HCT116 (cell line): ENCODE measurements around the gene YBX2. TPM values are rescaled to one million over a fixed set of nuclear protein-coding genes. Genes with fewer than 3 reads are reported as not detected.

Source experiments
- ATAC-seq: fragments of 200-7000 bp; cut with Tn5 transposase; 2 replicates; pipeline ENCODE4 v1.9.1; 2020; ENCODE audit warnings: mild to moderate bottlenecking, moderate library complexity
- BruUV-seq: library from RNA; stranded (reverse); fragments of 400-500 nt; replicated peaks from 2 replicates; lab custom pipeline; 2021; lab: Mats Ljungman, UMichigan
- CTCF ChIA-PET: fragments of 300-600 bp; sonication (Branson Sonifier 250); formaldehyde crosslinking; loops from one replicate; lab custom pipeline; 2021; ENCODE audit warnings: antibody characterized with exemption; lab: Charles Lee
- POLR2A ChIA-PET: fragments of 300-600, 350-600 bp; sonication (Branson Sonifier 250); formaldehyde crosslinking; loops from one replicate; lab custom pipeline; 2021; ENCODE audit warnings: antibody characterized with exemption; lab: Charles Lee
- RAD21 ChIA-PET, 2 experiments: fragments of 300-600 bp; sonication (Branson Sonifier 250); formaldehyde crosslinking; loops; one replicate each; lab custom pipeline; 2023; ENCODE audit warnings: low total read pairs in 2 of 2; ENCODE audit not compliant: uncharacterized antibody in 2 of 2, unreplicated experiment in 2 of 2, low non-redundant PET in 1 of 2; lab: Charles Lee
- DNase-seq: peaks from one replicate; pipeline ENCODE4 v3.0.0-alpha.2; 2010; ENCODE audit warnings: low read depth, low spot score
- H2AFZ ChIP-seq: fragments of 200-600 bp; shearing (Covaris generic), sonication (generic); 2 replicates; pipeline ENCODE4 v1.6.1; 2017; ENCODE audit warnings: low read depth, mixed run types, mixed read lengths, antibody characterized with exemption, low read length; ENCODE audit not compliant: poor library complexity, severe bottlenecking
- H3K27ac ChIP-seq: 2 replicates; pipeline ENCODE4 v1.5.1; 2012; ENCODE audit warnings: low read depth, low read length
- H3K27me3 ChIP-seq: fragments of 200-600 bp; sonication (generic); 2 replicates; pipeline ENCODE4 v1.6.1; 2016; ENCODE audit warnings: mixed run types, low read length, mixed read lengths; ENCODE audit not compliant: insufficient read depth
- H3K36me3 ChIP-seq, 2 experiments: fragments of 200-500 bp in 1 of 2; fragments of 200-600 bp in 1 of 2; sonication (Bioruptor generic) in 1 of 2; sonication (generic) in 1 of 2; 2 replicates each; pipeline versions ENCODE4 v1.5.1 to v1.6.1; 2014 to 2016; ENCODE audit warnings: low read length in 2 of 2, inconsistent platforms in 1 of 2, mixed read lengths in 1 of 2, mixed run types in 1 of 2; ENCODE audit not compliant: insufficient read depth in 2 of 2, control insufficient read depth in 1 of 2
- H3K4me1 ChIP-seq, 2 experiments: fragments of 200-600 bp in 1 of 2; sonication (generic) in 1 of 2; 2 replicates each; pipeline versions ENCODE4 v1.5.1 to v1.6.1; 2012 to 2017; ENCODE audit warnings: low read length in 2 of 2, inconsistent platforms in 1 of 2, mild to moderate bottlenecking in 1 of 2, mixed read lengths in 1 of 2, mixed run types in 1 of 2, moderate library complexity in 1 of 2; ENCODE audit not compliant: insufficient read depth in 2 of 2, control insufficient read depth in 1 of 2
- H3K4me2 ChIP-seq: fragments of 200-600 bp; sonication (generic); 2 replicates; pipeline ENCODE4 v1.6.1; 2017; ENCODE audit warnings: mixed run types, low read length, mixed read lengths
- H3K4me3 ChIP-seq, 2 experiments: fragments of 200-600 bp in 1 of 2; sonication (generic) in 1 of 2; replicated peaks in 1 of 2; 2 replicates each; pipeline ENCODE4 v1.5.1; 2011 to 2016; ENCODE audit warnings: low read length in 2 of 2, control low read depth in 1 of 2, low read depth in 1 of 2, mild to moderate bottlenecking in 1 of 2, mixed read lengths in 1 of 2, mixed run types in 1 of 2
- H3K79me2 ChIP-seq: fragments of 200-600 bp; sonication (generic); 2 replicates; pipeline ENCODE4 v1.6.1; 2017; ENCODE audit warnings: mild to moderate bottlenecking, mixed run types, low read length, moderate library complexity, mixed read lengths; ENCODE audit not compliant: insufficient read depth
- H3K9ac ChIP-seq: fragments of 200-600 bp; sonication (generic); 2 replicates; pipeline ENCODE4 v1.6.1; 2016; ENCODE audit warnings: low read length, mixed read lengths
- H3K9me2 ChIP-seq: fragments of 200-600 bp; sonication (generic), shearing (Covaris generic); 2 replicates; pipeline ENCODE4 v1.6.1; 2017; ENCODE audit warnings: mixed run types, mild to moderate bottlenecking, moderate library complexity; ENCODE audit not compliant: insufficient read depth
- H3K9me3 ChIP-seq, 2 experiments: fragments of 200-500 bp in 1 of 2; fragments of 200-600 bp in 1 of 2; sonication (Bioruptor generic) in 1 of 2; sonication (generic) in 1 of 2; 2 replicates each; pipeline ENCODE4 v1.6.1; 2014 to 2017; ENCODE audit warnings: low read length in 2 of 2, mixed read lengths in 2 of 2, inconsistent platforms in 1 of 2, low read depth in 1 of 2, mild to moderate bottlenecking in 1 of 2, mixed run types in 1 of 2, moderate library complexity in 1 of 2; ENCODE audit not compliant: control insufficient read depth in 1 of 2, insufficient read depth in 1 of 2
- H4K20me1 ChIP-seq: fragments of 200-600 bp; sonication (generic), shearing (Covaris generic); 2 replicates; pipeline ENCODE4 v1.6.1; 2017; ENCODE audit warnings: mixed run types, mild to moderate bottlenecking, moderate library complexity; ENCODE audit not compliant: insufficient read depth
- CBX3 ChIP-seq: IDR thresholded peaks from 2 replicates; pipeline ENCODE4 v1.6.1; 2012; ENCODE audit warnings: low read depth
- CEBPB ChIP-seq: IDR thresholded peaks from 2 replicates; pipeline ENCODE4 v1.6.1; 2012; ENCODE audit warnings: low read depth
- EZH2phosphoT487 ChIP-seq: fragments of 200-600 bp; IDR thresholded peaks from 2 replicates; pipeline ENCODE4 v1.6.1; 2018; ENCODE audit warnings: antibody characterized with exemption, borderline replicate concordance
- FOSL1 ChIP-seq: IDR thresholded peaks from 2 replicates; pipeline ENCODE4 v1.6.1; 2012; ENCODE audit warnings: low read depth
- JUND ChIP-seq: IDR thresholded peaks from 2 replicates; pipeline ENCODE4 v1.6.1; 2012
- POLR2AphosphoS5 ChIP-seq: IDR thresholded peaks from 2 replicates; pipeline ENCODE4 v1.6.1; 2011; ENCODE audit warnings: mild to moderate bottlenecking, low read depth, low read length, moderate library complexity
- RAD21 ChIP-seq: IDR thresholded peaks from 2 replicates; pipeline ENCODE4 v1.6.1; 2012; ENCODE audit warnings: low read depth, mild to moderate bottlenecking
- SRF ChIP-seq: IDR thresholded peaks from 2 replicates; pipeline ENCODE4 v1.6.1; 2012; ENCODE audit warnings: low read depth
- TCF7L2 ChIP-seq: IDR thresholded peaks from 2 replicates; pipeline ENCODE4 v1.7.0; 2011; ENCODE audit warnings: borderline replicate concordance, inconsistent platforms; ENCODE audit not compliant: insufficient read depth, insufficient read length; ENCODE audit errors: extremely low read depth
- YY1 ChIP-seq: IDR thresholded peaks from 2 replicates; pipeline ENCODE4 v1.6.1; 2011; ENCODE audit warnings: low read length, low read depth, moderate library complexity, mild to moderate bottlenecking; ENCODE audit not compliant: insufficient replicate concordance; ENCODE audit errors: extremely low read depth
- ZFX ChIP-seq: fragments of 450-650 bp; IDR thresholded peaks from 2 replicates; pipeline ENCODE4 v1.6.1; 2017
- ZNF274 ChIP-seq: fragments of 200-500 bp; sonication (Bioruptor generic); IDR thresholded peaks from 2 replicates; pipeline ENCODE4 v1.6.1; 2014; ENCODE audit warnings: mild to moderate bottlenecking, low read depth, low read length, inconsistent platforms
- intact Hi-C: fragments of 100-400 bp; cut with micrococcal nuclease; formaldehyde crosslinking; loops from 2 replicates; pipeline ENCODE4 v1.10.0; 2022
- total RNA-seq: library from RNA; stranded (reverse); gene quantifications from one replicate; pipeline ENCODE4 v1.2.1, GENCODE V29; 2021; ENCODE audit not compliant: unreplicated experiment
- TF ChIP-seq, protein P1 (sequence below), 3 experiments: fragments of 200-600 bp in 1 of 3; sonication (generic) in 1 of 3; IDR thresholded peaks in 2 of 3; conservative IDR thresholded peaks in 1 of 3; 2 replicates each; pipeline ENCODE4 v1.5.1; 2012 to 2017; ENCODE audit warnings: low read depth in 2 of 3, low read length in 2 of 3, antibody characterized with exemption in 1 of 3, borderline replicate concordance in 1 of 3, control low read depth in 1 of 3, mild to moderate bottlenecking in 1 of 3, mixed read lengths in 1 of 3, mixed run types in 1 of 3, moderate library complexity in 1 of 3; ENCODE audit not compliant: insufficient read depth in 1 of 3
- TF ChIP-seq, protein P2 (sequence below): IDR thresholded peaks from 2 replicates; pipeline ENCODE4 v1.6.1; 2011; ENCODE audit warnings: mild to moderate bottlenecking, low read length, moderate library complexity; ENCODE audit not compliant: insufficient replicate concordance; ENCODE audit errors: extremely low read depth
- TF ChIP-seq, protein P3 (sequence below): IDR thresholded peaks from 2 replicates; pipeline ENCODE4 v1.6.1; 2012

Gene YBX2
- total RNA-seq, 1 experiment from 2014 or later = 2.3 TPM

GRCh38 chr17:7304179-7304578 is 9.7 kb upstream of the YBX2 start (continued):
- TF ChIP-seq RAD21 (no peak), SRF (no peak), JUND (no peak), ZNF274 (no peak), CEBPB (no peak), YY1 (no peak)
- TF ChIP-seq, protein P1, sequence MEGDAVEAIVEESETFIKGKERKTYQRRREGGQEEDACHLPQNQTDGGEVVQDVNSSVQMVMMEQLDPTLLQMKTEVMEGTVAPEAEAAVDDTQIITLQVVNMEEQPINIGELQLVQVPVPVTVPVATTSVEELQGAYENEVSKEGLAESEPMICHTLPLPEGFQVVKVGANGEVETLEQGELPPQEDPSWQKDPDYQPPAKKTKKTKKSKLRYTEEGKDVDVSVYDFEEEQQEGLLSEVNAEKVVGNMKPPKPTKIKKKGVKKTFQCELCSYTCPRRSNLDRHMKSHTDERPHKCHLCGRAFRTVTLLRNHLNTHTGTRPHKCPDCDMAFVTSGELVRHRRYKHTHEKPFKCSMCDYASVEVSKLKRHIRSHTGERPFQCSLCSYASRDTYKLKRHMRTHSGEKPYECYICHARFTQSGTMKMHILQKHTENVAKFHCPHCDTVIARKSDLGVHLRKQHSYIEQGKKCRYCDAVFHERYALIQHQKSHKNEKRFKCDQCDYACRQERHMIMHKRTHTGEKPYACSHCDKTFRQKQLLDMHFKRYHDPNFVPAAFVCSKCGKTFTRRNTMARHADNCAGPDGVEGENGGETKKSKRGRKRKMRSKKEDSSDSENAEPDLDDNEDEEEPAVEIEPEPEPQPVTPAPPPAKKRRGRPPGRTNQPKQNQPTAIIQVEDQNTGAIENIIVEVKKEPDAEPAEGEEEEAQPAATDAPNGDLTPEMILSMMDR (IDR thresholded peaks at IDR 0.05 in 2 of 3, conservative IDR thresholded peaks at IDR 0.05 in 1 of 3; ENCODE audit: borderline replicate concordance in 1 of 3, insufficient read depth in 1 of 3, low read depth in 2 of 3, low read length in 2 of 3) = no peak

GRCh38 chr17:7296189-7296861 is 1.9 kb upstream of the YBX2 start:
- Histone ChIP-seq H3K27me3 (no peaks in the 10 kb centered on the region), H4K20me1 (no peaks in the 10 kb centered on the region), H3K9me3 (no peaks in the 10 kb centered on the region), H3K9ac (peak overlapping the region; percentile 51), H2AFZ (peak overlapping the region; percentile 95), H3K36me3 (no peaks in the 10 kb centered on the region), H3K27ac (peak overlapping the region; percentile 37), H3K4me3 (peak overlapping the region; percentile 25 to 33), H3K4me2 (peak overlapping the region; percentile 70), H3K9me2 (no peaks in the 10 kb centered on the region), H3K4me1 (peaks cover 17 to 41% of the 10 kb centered on the region in 2 experiments; a peak in 3 of 4 replicates), H3K79me2 (no peaks in the 10 kb centered on the region)
- DNase-seq (peak; percentile 66), ATAC-seq (peak; percentile 77)
- ChIA-PET CTCF (interaction anchor here (0.6 to 2.1 kb wide), 19 partner anchors 9 to 275 kb away, joined by 3 to 38 read pairs (median 5); partner anchors contain the start of genes ACADVL, DLG4, NEURL4 and PHF23), POLR2A (interaction anchor here (1.1 kb wide), 3 partner anchors 15 to 76 kb away, joined by 5 to 7 read pairs (median 6); partner anchors contain the start of gene SLC2A4), RAD21 (interaction anchor here (0.7 to 1.9 kb wide), 8 partner anchors 15 to 603 kb away, joined by 3 to 17 read pairs (median 5); partner anchors contain the start of gene SLC2A4 (in 2 of the 2))
- intact Hi-C loops = loop anchor here (1.0 to 5.0 kb wide), 4 partner anchors 16 to 249 kb away; partner anchors contain the start of gene CLDN7
- no TSS peak for BruUV-seq
- TF ChIP-seq, protein P2, sequence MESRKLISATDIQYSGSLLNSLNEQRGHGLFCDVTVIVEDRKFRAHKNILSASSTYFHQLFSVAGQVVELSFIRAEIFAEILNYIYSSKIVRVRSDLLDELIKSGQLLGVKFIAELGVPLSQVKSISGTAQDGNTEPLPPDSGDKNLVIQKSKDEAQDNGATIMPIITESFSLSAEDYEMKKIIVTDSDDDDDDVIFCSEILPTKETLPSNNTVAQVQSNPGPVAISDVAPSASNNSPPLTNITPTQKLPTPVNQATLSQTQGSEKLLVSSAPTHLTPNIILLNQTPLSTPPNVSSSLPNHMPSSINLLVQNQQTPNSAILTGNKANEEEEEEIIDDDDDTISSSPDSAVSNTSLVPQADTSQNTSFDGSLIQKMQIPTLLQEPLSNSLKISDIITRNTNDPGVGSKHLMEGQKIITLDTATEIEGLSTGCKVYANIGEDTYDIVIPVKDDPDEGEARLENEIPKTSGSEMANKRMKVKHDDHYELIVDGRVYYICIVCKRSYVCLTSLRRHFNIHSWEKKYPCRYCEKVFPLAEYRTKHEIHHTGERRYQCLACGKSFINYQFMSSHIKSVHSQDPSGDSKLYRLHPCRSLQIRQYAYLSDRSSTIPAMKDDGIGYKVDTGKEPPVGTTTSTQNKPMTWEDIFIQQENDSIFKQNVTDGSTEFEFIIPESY = no peak
- no peak for TF ChIP-seq ZNF274
- TF ChIP-seq, protein P3, sequence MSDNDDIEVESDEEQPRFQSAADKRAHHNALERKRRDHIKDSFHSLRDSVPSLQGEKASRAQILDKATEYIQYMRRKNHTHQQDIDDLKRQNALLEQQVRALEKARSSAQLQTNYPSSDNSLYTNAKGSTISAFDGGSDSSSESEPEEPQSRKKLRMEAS = peak; percentile 97
- no peak for TF ChIP-seq SRF
- no peak for TF ChIP-seq EZH2phosphoT487
- peak; percentile 38; the same call in 1 of the 2 replicates for TF ChIP-seq CBX3
- TF ChIP-seq FOSL1 = no peak
- TF ChIP-seq ZFX = no peak
- peak; percentile 45 for TF ChIP-seq TCF7L2
- peak; percentile 97 for TF ChIP-seq RAD21
- TF ChIP-seq, protein P1 (IDR thresholded peaks at IDR 0.05 in 2 of 3, conservative IDR thresholded peaks at IDR 0.05 in 1 of 3; ENCODE audit: borderline replicate concordance in 1 of 3, insufficient read depth in 1 of 3, low read depth in 2 of 3, low read length in 2 of 3) = peak; percentile 91 to 94 (median 93)
- no peak for TF ChIP-seq JUND
- TF ChIP-seq POLR2AphosphoS5 = 0 out of 2 replicates have a peak, but pooled peaks have one; percentile 21
